Brain microvascular endothelial cell (primary cell): ENCODE data around the gene ZMYND8.

Source experiments
- DNase-seq: peaks from one replicate; pipeline ENCODE4 v3.0.0-alpha.2; 2020
- H3K27ac ChIP-seq: fragments of 250-450 bp; sonication (Bioruptor Pico); 2 replicates; pipeline ENCODE4 v1.5.1; 2020; ENCODE audit warnings: mild to moderate bottlenecking, moderate library complexity
- H3K27me3 ChIP-seq: fragments of 250-450 bp; sonication (Bioruptor Pico); replicated peaks from 2 replicates; pipeline ENCODE4 v1.5.1; 2020; ENCODE audit warnings: mild to moderate bottlenecking
- H3K36me3 ChIP-seq: fragments of 250-450 bp; sonication (Bioruptor Pico); replicated peaks from 2 replicates; pipeline ENCODE4 v1.5.1; 2020; ENCODE audit warnings: mild to moderate bottlenecking
- H3K4me3 ChIP-seq: 2 replicates; pipeline ENCODE4 v1.5.1; 2011; ENCODE audit warnings: low read depth, mild to moderate bottlenecking, control low read depth, low read length, moderate library complexity
- in situ Hi-C: cut with HindIII; loops from 2 replicates; pipeline ENCODE4 v1.10.0; 2017; ENCODE audit warnings: low sequenced_read_pairs, low pct_ligation_motif_present
- TF ChIP-seq, protein P1 (sequence below): IDR thresholded peaks from 2 replicates; pipeline ENCODE4 v1.5.1; 2011; ENCODE audit warnings: low read depth, mild to moderate bottlenecking, moderate library complexity, low read length, control low read depth, inconsistent platforms; ENCODE audit errors: missing control alignments

Gene ZMYND8

DNA sequence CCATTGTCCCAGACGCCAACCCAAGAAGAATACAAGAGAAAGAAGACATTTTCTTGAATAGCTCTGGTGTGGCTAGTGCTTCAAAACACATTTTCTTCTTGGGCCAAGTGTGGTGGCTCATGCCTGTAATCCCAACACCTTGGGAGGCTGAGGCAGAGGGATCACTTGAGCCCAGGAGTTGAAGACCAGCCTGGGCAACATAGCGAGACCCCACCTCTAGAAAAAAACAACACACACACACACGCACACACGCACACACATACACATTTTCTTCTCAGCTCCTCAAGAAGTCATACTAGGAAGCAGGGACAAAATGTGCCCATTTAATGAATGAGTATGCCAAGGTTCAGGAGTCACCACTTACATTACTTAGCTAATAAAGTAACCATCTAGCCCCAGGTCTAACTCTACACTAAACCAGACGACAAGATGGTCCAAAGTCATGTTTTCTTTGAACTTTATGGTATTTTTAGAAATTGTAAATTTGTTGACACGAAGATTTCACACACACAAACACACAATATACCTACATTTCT is 68.8 kb downstream of the ZMYND8 start:
- in situ Hi-C loops, result no loop called here
- Histone ChIP-seq H3K4me3 (no peak overlapping the region), H3K27me3 (no peaks in the 10 kb centered on the region), H3K27ac (no peak overlapping the region), H3K36me3 (peaks cover 69% of the 10 kb centered on the region)
- no peak for DNase-seq
- TF ChIP-seq, protein P1, sequence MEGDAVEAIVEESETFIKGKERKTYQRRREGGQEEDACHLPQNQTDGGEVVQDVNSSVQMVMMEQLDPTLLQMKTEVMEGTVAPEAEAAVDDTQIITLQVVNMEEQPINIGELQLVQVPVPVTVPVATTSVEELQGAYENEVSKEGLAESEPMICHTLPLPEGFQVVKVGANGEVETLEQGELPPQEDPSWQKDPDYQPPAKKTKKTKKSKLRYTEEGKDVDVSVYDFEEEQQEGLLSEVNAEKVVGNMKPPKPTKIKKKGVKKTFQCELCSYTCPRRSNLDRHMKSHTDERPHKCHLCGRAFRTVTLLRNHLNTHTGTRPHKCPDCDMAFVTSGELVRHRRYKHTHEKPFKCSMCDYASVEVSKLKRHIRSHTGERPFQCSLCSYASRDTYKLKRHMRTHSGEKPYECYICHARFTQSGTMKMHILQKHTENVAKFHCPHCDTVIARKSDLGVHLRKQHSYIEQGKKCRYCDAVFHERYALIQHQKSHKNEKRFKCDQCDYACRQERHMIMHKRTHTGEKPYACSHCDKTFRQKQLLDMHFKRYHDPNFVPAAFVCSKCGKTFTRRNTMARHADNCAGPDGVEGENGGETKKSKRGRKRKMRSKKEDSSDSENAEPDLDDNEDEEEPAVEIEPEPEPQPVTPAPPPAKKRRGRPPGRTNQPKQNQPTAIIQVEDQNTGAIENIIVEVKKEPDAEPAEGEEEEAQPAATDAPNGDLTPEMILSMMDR, result no peak

DNA sequence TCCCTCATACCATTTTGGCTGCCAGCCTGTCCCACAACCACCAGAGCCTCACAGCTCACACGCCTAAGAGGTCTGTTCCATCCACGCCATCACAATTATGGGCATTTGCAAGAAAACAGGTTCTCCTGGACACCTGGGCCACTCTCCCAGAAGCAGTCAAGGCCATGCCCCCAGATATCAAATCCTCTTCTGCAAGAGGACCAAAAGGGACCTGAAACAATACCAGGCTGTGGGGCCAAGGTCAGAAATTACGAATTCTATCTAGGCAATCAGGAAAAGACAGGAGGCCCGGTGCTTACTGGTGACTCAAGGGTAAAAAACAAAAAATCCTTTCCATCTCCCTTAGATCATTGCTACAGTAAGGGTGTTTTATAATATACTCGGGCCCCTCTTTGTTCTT is 69.8 kb downstream of the ZMYND8 start:
- Histone ChIP-seq H3K36me3 (peaks cover 77% of the 10 kb centered on the region), H3K27me3 (no peaks in the 10 kb centered on the region), H3K27ac (no peak overlapping the region), H3K4me3 (no peak overlapping the region)
- DNase-seq, result no peak
- TF ChIP-seq, protein P1, result no peak
- in situ Hi-C loops, result no loop called here

DNA sequence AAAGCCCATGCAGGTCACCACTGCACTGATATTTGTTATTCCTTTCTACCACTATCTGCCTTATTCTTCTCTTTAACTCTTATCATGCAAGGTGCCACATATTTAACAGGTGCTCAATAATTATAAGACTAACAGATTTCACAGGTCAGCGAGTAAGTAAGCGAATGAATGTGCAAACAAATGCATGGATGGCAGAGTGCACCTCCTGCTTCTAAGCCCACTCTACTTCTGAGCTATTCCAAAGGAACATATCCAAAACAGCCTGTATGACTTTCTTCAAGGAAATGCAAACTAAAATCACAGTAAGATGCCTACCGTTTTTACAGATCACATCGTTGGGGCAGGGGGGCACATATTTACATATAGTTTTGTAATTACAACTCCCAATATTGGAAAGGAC is 71.3 kb downstream of the ZMYND8 start:
- H3K36me3 ChIP-seq, result peaks cover 87% of the 10 kb centered on the region
- H3K27me3 ChIP-seq, result no peaks in the 10 kb centered on the region
- no peak overlapping the region for H3K4me3 ChIP-seq
- no peak for DNase-seq
- TF ChIP-seq, protein P1, result no peak
- H3K27ac ChIP-seq, result no peak overlapping the region
- in situ Hi-C loops, result no loop called here

DNA sequence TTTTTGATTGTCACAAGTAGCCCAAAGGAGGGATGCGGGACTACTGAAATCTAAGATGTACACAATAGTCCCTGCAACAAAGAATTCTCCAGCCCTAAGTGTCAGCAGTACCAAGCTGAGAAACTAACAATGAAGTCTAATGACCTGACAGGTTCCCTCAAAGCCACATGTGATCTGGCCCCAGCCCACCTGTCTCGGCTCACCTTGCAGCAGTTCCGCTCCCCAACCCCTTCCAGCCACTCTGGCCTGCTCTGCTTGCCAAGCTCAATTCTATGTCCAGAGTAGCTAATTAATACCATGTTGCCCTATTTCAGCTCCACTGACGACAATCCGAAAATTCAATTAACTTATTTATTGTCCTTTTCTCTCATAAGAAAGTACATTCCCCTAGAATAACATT is 72.1 kb downstream of the ZMYND8 start:
- Histone ChIP-seq H3K4me3 (no peak overlapping the region), H3K36me3 (peaks cover 87% of the 10 kb centered on the region), H3K27ac (no peak overlapping the region), H3K27me3 (no peaks in the 10 kb centered on the region)
- TF ChIP-seq, protein P1, result no peak
- DNase-seq, result no peak
- in situ Hi-C loops, result no loop called here

DNA sequence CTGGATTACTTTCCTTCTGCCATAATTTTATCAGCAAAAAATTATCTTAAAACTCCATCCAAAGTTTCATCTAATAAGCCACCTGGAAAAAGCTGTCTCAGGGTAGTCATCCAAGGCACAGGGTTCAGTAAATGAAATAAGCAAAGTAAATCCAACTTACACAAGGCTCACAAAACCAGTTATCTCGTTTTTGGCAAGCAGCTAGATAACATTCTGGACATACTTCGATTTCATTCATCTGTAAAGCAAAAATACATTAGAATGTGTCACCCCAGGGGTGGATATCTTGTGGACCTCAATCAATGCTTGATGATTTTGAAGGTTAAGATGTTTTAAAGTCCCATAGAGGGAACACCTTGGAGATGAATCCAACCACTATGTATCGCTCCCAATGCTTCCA is 73.1 kb downstream of the ZMYND8 start:
- in situ Hi-C loops, result no loop called here
- DNase-seq, result no peak
- Histone ChIP-seq H3K4me3 (no peak overlapping the region), H3K27ac (no peak overlapping the region), H3K36me3 (peaks cover 82% of the 10 kb centered on the region), H3K27me3 (no peaks in the 10 kb centered on the region)
- TF ChIP-seq, protein P1, result no peak

DNA sequence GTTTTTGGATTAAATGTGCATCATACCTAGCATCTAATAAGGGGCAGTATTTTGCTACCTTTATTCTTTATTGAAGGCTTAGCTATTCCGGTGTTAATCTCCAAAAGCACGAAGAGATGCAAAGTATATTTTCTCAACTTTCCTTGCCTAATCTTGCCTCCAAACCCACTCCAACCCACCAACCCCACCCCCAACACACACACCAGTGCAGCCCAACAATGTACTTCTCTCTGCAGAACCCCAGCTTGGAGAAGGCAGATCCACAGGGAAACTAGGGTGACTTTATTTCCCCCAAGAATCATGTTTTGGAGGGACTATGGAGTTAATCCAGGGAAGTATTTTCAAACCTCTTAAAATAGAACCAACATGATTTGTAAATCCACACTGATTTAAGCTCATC is 73.6 kb downstream of the ZMYND8 start:
- no peaks in the 10 kb centered on the region for H3K27me3 ChIP-seq
- no peak overlapping the region for H3K27ac ChIP-seq
- no peak for DNase-seq
- in situ Hi-C loops, result no loop called here
- H3K4me3 ChIP-seq, result no peak overlapping the region
- TF ChIP-seq, protein P1, result no peak
- H3K36me3 ChIP-seq, result peaks cover 81% of the 10 kb centered on the region
